Endothelial cell of umbilical vein (primary cell): ENCODE results near the gene MT1G. TPM values are rescaled to one million over a fixed set of nuclear protein-coding genes. Genes with fewer than 3 reads are reported as not detected.

Source experiments
- BruUV-seq: library from RNA; stranded (reverse); fragments of 400-500 nt; replicated peaks from 2 replicates; lab custom pipeline; 2021; lab: Mats Ljungman, UMichigan
- CTCF ChIA-PET: fragments of 300-600, 350-600 bp; sonication (Branson Sonifier 250); formaldehyde crosslinking; loops from one replicate; lab custom pipeline; 2021; ENCODE audit warnings: antibody characterized with exemption, inconsistent platforms; lab: Charles Lee
- POLR2A ChIA-PET: fragments of 300-600, 350-600 bp; sonication (Branson Sonifier 250); formaldehyde crosslinking; loops from one replicate; lab custom pipeline; 2021; ENCODE audit warnings: antibody characterized with exemption, inconsistent platforms; lab: Charles Lee
- DNase-seq: peaks from one replicate; pipeline ENCODE4 v3.0.0-alpha.2; 2011; ENCODE audit warnings: low read depth, low spot score
- FAIRE-seq: peaks from 2 replicates; lab custom pipeline; 2011; peaks lifted over from hg19 to GRCh38; lab: Jason Lieb, UNC
- H2AFZ ChIP-seq: 2 replicates; pipeline ENCODE4 v1.6.0; 2012; ENCODE audit warnings: low read depth, low read length, control low read depth, inconsistent platforms
- H3K27ac ChIP-seq: 2 replicates; pipeline ENCODE4 v1.5.1; 2011; ENCODE audit warnings: low read depth, mild to moderate bottlenecking, control low read depth, low read length, moderate library complexity; ENCODE audit not compliant: insufficient read depth
- H3K27me3 ChIP-seq, 2 experiments: 2 replicates each; pipeline versions ENCODE4 v1.6.0 to v1.6.1; 2011; ENCODE audit warnings: low read length in 2 of 2, mixed read lengths in 1 of 2; ENCODE audit not compliant: control insufficient read depth in 2 of 2, insufficient read depth in 2 of 2
- H3K36me3 ChIP-seq, 2 experiments: 2 replicates in 1 of 2; 3 replicates in 1 of 2; pipeline ENCODE4 v1.5.1; 2011; ENCODE audit warnings: low read length in 2 of 2, mild to moderate bottlenecking in 1 of 2, moderate library complexity in 1 of 2; ENCODE audit not compliant: control insufficient read depth in 2 of 2, insufficient read depth in 2 of 2; ENCODE audit errors: extremely low read depth in 1 of 2
- H3K4me1 ChIP-seq: 3 replicates; pipeline ENCODE4 v1.5.1; 2011; ENCODE audit warnings: mild to moderate bottlenecking, low read length; ENCODE audit not compliant: control insufficient read depth, insufficient read depth; ENCODE audit errors: extremely low read depth
- H3K4me2 ChIP-seq: 2 replicates; pipeline ENCODE4 v1.6.1; 2011; ENCODE audit warnings: low read length, control low read depth, mixed read lengths; ENCODE audit not compliant: insufficient read depth
- H3K4me3 ChIP-seq, 3 experiments: fragments of 200-600 bp in 1 of 3; sonication (generic), shearing (Covaris generic) in 1 of 3; replicated peaks in 1 of 3; 2 replicates each; pipeline ENCODE4 v1.5.1; 2011 to 2016; ENCODE audit warnings: control low read depth in 3 of 3, low read length in 3 of 3, mild to moderate bottlenecking in 2 of 3, inconsistent platforms in 1 of 3, low read depth in 1 of 3, moderate library complexity in 1 of 3; ENCODE audit not compliant: insufficient read depth in 1 of 3
- H3K79me2 ChIP-seq: 2 replicates; pipeline ENCODE4 v1.6.0; 2012; ENCODE audit warnings: low read length, inconsistent platforms; ENCODE audit not compliant: control insufficient read depth, insufficient read depth
- H3K9ac ChIP-seq: replicated peaks from 2 replicates; pipeline ENCODE3; 2011; ENCODE audit warnings: low read length, control low read depth; ENCODE audit not compliant: insufficient read depth; ENCODE audit errors: extremely low read depth
- H3K9me1 ChIP-seq: replicated peaks from 3 replicates; pipeline ENCODE4 v1.6.0; 2011; ENCODE audit warnings: mild to moderate bottlenecking, low read length; ENCODE audit not compliant: control insufficient read depth, insufficient read depth; ENCODE audit errors: extremely low read depth
- H3K9me3 ChIP-seq: replicated peaks from 2 replicates; pipeline ENCODE4 v1.5.1; 2012; ENCODE audit warnings: low read length, inconsistent platforms; ENCODE audit not compliant: control insufficient read depth, insufficient read depth
- H4K20me1 ChIP-seq: replicated peaks from 2 replicates; pipeline ENCODE3; 2011; ENCODE audit warnings: mild to moderate bottlenecking, low read length; ENCODE audit not compliant: control insufficient read depth, insufficient read depth; ENCODE audit errors: extremely low read depth
- CTCF ChIP-seq, 2 donors: IDR thresholded peaks; 1 replicate in 1 of 2; 2 replicates in 1 of 2; pipeline ENCODE4 v1.5.1; 2011; ENCODE audit warnings: low read length in 2 of 2, mild to moderate bottlenecking in 2 of 2, moderate library complexity in 2 of 2, control low read depth in 1 of 2, inconsistent platforms in 1 of 2, low read depth in 1 of 2; ENCODE audit not compliant: insufficient read depth in 1 of 2; ENCODE audit errors: extremely low read depth in 1 of 2
- EZH2 ChIP-seq: IDR thresholded peaks from 2 replicates; pipeline ENCODE4 v1.6.1; 2012; ENCODE audit warnings: borderline replicate concordance, low read depth, mild to moderate bottlenecking, moderate library complexity, low read length, inconsistent platforms; ENCODE audit not compliant: severe bottlenecking
- FOS ChIP-seq: IDR thresholded peaks from 2 replicates; pipeline ENCODE4 v1.6.1; 2011; ENCODE audit warnings: mild to moderate bottlenecking, low read length, moderate library complexity, borderline replicate concordance; ENCODE audit not compliant: insufficient read depth
- GATA2 ChIP-seq: IDR thresholded peaks from 2 replicates; pipeline ENCODE4 v1.7.0; 2011; ENCODE audit warnings: low read depth, mild to moderate bottlenecking, moderate library complexity, mixed read lengths, low read length; ENCODE audit not compliant: insufficient read length, insufficient read depth
- JUN ChIP-seq: IDR thresholded peaks from 2 replicates; pipeline ENCODE4 v1.6.1; 2011; ENCODE audit warnings: borderline replicate concordance, low read depth; ENCODE audit not compliant: insufficient read length, insufficient read depth
- MAX ChIP-seq: IDR thresholded peaks from 2 replicates; pipeline ENCODE4 v1.6.1; 2011; ENCODE audit not compliant: insufficient read depth, insufficient read length
- MYC ChIP-seq: IDR thresholded peaks from one replicate; pipeline ENCODE4 v1.6.1; 2011; ENCODE audit warnings: mild to moderate bottlenecking, low read depth, low read length
- POLR2A ChIP-seq: IDR thresholded peaks from 2 replicates; pipeline ENCODE4 v1.6.1; 2012; ENCODE audit warnings: low read depth, mild to moderate bottlenecking, control low read depth, low read length
- POLR2AphosphoS5 ChIP-seq: IDR thresholded peaks from 2 replicates; pipeline ENCODE4 v1.6.1; 2012; ENCODE audit warnings: low read depth, mild to moderate bottlenecking, control low read depth, low read length, moderate library complexity; ENCODE audit not compliant: insufficient read depth
- dilution Hi-C: fragments of 300-500 bp; cut with MboI; formaldehyde crosslinking; loops from one replicate; pipeline ENCODE4 v1.15.0; 2019; ENCODE audit warnings: low sequenced_read_pairs; ENCODE audit not compliant: extremely low pct_ligation_motif_present
- intact Hi-C: fragments of 100-400 bp; cut with micrococcal nuclease; formaldehyde crosslinking; loops from one replicate; pipeline ENCODE4 v1.10.0; 2022
- polyA plus RNA-seq, 4 experiments: library from polyadenylated mRNA; depleted of rRNA in 3 of 4; stranded (reverse) in 3 of 4; unstranded in 1 of 4; fragments of >200 nt; gene quantifications; 2 replicates each; pipeline versions ENCODE4 v1.2.1 to v1.2.3, GENCODE V29; 2011 to 2012; ENCODE audit warnings: missing spikeins in 1 of 4
- total RNA-seq: library from RNA; stranded (reverse); gene quantifications from 2 replicates; pipeline ENCODE4 v1.2.3, GENCODE V29; 2021

Gene MT1G
- total and polyA plus RNA-seq, 2 donors (not counting 3 experiments of a cell fraction or from before 2014, with no cell fraction given), result not detected

GRCh38 chr16:56681939-56682702 lies 14.3 kb upstream of the MT1G start, which contains the start of gene MT1X:
TSS of gene MT1X (plus strand) at chr16:56682470. CDS start at chr16:56682541, 71 bp downstream.
- no TSS peak for BruUV-seq
- Histone ChIP-seq H3K4me1 (peaks cover 10% of the 10 kb centered on the region), H4K20me1 (no peaks in the 10 kb centered on the region), H3K9ac (peak within 1 kb of the TSS; percentile 84), H3K27ac (peak within 1 kb of the TSS; percentile 19), H3K9me1 (no peaks in the 10 kb centered on the region), H3K79me2 (no peaks in the 10 kb centered on the region), H3K27me3 (peaks cover 0 to 3% of the 10 kb centered on the region in 2 experiments), H3K4me3 (peak within 1 kb of the TSS; percentile 25 to 63 (median 37)), H3K9me3 (no peaks in the 10 kb centered on the region), H2AFZ (peak within 1 kb of the TSS; percentile 96), H3K36me3 (no peaks in the 10 kb centered on the region), H3K4me2 (peak within 1 kb of the TSS; percentile 72)
- ChIA-PET CTCF (interaction anchor here (1.0 to 2.1 kb wide), 4 partner anchors 20 to 78 kb away, joined by 3 to 12 read pairs (median 6); no protein-coding TSS in a partner anchor), POLR2A (interaction anchor here (1.1 kb wide), 1 partner anchor 57 kb away, joined by 3 read pairs; the partner anchor contains the start of gene MT1E)
- peak; percentile 75 for DNase-seq
- peak; percentile 20 for TF ChIP-seq MAX
- peak; percentile 88 for TF ChIP-seq POLR2AphosphoS5
- TF ChIP-seq FOS, result no peak
- peak; percentile 95 for TF ChIP-seq POLR2A
- TF ChIP-seq GATA2, result no peak
- no peak for TF ChIP-seq JUN
- no peak for TF ChIP-seq MYC
- TF ChIP-seq CTCF (IDR thresholded peaks at IDR 0.05; ENCODE audit: extremely low read depth in 1 of 2, insufficient read depth in 1 of 2, low read depth in 1 of 2, low read length in 2 of 2), result no peak
- no peak for TF ChIP-seq EZH2
- intact Hi-C loops, result loop anchor here (1.0 to 2.0 kb wide), 3 partner anchors 43 to 75 kb away; partner anchors contain the start of gene MT1A
- dilution Hi-C loops, result no loop called here
- FAIRE-seq, result peak; percentile 98
